OCI-LY7 (cell line): ENCODE results near the gene CNNM4.

Experiments used
- EZH2phosphoT487 ChIP-seq: fragments of 200-600 bp; sonication (generic); IDR thresholded peaks from 2 replicates; pipeline ENCODE4 v1.6.1; 2018; ENCODE audit warnings: low read depth, borderline replicate concordance, mild to moderate bottlenecking, mixed run types, antibody characterized with exemption, low read length, moderate library complexity, mixed read lengths
- TF ChIP-seq, protein P1 (sequence below): fragments of 200-600 bp; sonication (generic); conservative IDR thresholded peaks from 2 replicates; pipeline ENCODE4 v1.5.1; 2014; ENCODE audit warnings: mild to moderate bottlenecking, antibody characterized with exemption, low read length, moderate library complexity, mixed read lengths

DNA sequence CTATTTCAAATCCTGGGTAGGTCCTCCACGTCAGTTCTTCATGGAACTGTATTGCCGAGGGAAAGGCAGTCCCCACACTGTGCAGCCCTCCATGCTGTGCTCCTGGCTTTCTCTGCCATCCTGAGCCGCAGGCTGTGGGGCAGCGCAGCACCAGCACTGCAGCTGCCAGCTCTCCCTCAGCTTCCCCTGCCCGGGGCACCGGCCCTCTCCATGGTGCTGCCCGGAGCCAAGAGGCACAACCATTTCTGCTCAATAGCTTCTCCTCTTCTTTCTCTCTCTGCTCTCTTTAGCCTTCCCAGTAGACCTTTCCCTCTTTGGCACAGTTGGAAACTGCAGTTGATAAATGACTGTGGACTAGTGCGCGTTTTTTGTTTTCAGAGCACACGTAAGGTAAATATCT, 71.0 kb downstream of the CNNM4 start:
- TF ChIP-seq, protein P1, sequence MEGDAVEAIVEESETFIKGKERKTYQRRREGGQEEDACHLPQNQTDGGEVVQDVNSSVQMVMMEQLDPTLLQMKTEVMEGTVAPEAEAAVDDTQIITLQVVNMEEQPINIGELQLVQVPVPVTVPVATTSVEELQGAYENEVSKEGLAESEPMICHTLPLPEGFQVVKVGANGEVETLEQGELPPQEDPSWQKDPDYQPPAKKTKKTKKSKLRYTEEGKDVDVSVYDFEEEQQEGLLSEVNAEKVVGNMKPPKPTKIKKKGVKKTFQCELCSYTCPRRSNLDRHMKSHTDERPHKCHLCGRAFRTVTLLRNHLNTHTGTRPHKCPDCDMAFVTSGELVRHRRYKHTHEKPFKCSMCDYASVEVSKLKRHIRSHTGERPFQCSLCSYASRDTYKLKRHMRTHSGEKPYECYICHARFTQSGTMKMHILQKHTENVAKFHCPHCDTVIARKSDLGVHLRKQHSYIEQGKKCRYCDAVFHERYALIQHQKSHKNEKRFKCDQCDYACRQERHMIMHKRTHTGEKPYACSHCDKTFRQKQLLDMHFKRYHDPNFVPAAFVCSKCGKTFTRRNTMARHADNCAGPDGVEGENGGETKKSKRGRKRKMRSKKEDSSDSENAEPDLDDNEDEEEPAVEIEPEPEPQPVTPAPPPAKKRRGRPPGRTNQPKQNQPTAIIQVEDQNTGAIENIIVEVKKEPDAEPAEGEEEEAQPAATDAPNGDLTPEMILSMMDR = no peak
- TF ChIP-seq EZH2phosphoT487 = no peak
